ACHN (cell line): ENCODE measurements around the gene NFE2L1.

Experiments
- DNase-seq: peaks from one replicate; pipeline ENCODE4 v3.0.0-alpha.2; 2015
- in situ Hi-C: cut with HindIII; loops from 2 replicates; pipeline ENCODE4 v1.10.0; 2017; ENCODE audit warnings: low sequenced_read_pairs, low pct_ligation_motif_present, low pct_unique_long_range_greater_than_20kb

Gene NFE2L1

DNA sequence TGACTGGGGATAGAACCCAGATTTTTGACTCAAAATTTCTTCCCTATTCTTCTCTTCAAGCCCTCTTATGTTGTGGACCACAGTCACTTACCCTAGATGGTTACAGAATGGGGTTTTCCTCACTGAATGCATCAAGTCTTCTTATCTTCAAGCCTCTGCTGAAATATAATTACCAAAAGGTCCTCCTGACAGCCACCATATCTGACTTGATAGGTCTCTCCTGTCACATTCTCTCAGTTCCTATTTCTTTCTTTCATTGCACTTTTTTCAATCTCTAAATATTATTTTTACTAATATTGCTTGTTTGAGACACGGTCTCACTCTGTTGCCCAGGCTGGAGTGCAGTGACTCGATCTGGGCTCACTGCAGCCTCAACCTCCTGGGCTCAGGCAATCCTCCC, 9.5 kb upstream of the NFE2L1 start:
- DNase-seq = no peak
- in situ Hi-C loops = no loop called here

GRCh38 chr17:48043176-48043575, 5.0 kb upstream of the NFE2L1 start:
- DNase-seq = no peak
- in situ Hi-C loops = no loop called here

- no peak for DNase-seq
- in situ Hi-C loops = no loop called here
Measured at GRCh38 chr17:48044851-48045250, 3.3 kb upstream of the NFE2L1 start.

DNA sequence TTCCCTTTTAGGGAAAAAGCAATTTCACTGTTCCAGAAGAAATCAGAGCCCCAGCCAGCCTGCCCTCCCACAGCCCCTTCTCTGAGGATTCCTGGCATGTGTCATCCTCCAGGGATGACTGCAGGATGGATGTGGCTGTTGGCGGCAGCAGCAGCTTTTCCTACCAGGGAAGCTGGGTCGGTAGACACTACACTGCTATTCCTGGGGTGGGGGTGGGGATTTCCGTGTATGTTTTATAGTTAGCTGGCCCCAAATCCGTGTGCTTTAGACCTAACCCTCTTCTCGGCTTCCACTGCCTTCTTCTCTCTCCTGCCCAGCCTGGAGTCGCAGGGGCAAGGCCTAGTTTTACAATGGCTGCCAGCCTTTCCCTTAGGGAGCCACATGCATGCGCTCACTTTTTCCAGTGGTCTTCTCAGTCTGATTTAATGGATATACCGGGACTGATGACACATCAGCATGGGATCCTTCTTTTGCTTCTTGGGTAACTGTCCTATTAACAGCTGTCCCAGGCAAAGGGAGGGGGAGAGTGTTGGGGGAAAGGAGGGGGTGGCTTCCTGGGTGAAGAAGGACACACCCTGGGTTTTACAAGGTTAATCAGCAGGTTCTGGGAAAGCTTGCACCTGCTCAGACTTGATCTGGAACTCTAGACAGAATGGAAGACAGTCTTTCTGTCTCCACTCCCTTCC, 2.7 kb upstream of the NFE2L1 start:
- DNase-seq = no peak
- in situ Hi-C loops = no loop called here

- DNase-seq = no peak
- in situ Hi-C loops = no loop called here
Measured at GRCh38 chr17:48046296-48046695, 1.9 kb upstream of the NFE2L1 start.

DNA sequence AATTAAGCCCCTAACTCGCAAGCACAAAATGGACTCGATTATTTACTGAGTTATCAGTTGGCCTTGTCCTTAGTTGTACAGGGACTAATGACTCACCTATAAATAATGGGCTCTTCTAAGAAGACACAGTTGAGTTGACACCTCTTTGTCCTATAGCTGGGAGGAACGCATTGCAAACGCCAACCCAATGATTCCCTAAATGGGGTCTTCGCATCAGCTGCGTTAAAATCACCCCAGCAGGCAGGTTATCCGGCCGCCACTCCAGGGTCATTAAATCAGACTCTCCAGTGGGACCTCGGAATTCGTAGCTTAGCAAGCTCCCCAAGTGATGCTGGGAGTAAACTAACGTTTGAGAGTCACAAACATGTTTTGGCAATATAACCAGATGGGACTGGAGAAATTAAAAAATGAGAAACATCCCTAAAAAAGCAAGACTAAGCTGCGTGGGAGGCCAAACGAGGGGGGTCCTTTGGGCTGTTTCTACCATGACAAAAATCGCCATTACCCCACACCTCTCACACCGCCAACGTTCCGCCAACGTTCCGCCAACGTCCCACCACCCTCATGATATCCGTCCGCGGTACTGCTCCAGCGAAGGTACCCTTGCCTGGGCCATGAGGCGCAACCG, 932 bp upstream of the NFE2L1 start:
- in situ Hi-C loops = no loop called here
- DNase-seq = peak; percentile 41

DNA sequence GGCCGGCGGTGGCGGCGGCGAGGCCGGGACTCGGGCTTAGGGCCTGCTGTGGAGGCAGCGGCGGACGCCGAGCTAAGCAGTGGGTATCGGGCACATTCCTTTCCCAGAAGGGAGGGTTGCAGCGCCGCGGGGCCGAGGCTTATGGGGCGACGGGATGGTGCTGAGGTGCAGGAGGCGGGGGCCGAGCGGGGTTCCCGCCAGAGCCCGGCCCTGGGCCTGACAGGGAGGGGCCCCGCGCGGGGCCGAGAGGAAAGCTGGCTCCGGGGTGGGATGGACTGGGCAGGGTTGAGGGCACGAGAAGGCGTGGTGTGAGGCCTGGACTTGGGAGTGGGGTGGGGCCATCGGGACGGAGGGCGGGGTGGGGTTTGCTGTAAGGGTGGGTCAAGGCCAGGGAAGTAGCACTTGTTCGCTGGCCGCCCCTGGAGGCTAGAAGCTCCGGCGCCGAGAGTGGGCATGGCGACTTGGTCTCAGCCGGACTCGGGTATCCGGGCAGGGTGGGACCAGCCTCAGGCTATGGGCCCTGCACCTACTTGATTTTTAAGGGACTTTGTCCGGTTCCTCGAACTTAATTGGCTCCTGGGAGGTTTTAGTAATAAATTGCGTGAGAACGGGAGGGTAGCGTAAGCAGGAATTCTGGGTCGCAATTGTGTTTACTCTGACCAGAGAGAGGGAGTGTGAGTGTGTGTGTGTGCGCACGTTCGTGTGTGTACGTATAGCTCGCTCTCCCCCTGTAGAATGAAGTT, 396 bp downstream of the NFE2L1 start:
- in situ Hi-C loops = no loop called here

GRCh38 chr17:48051283-48051682, 3.1 kb downstream of the NFE2L1 start:
- in situ Hi-C loops = no loop called here
- DNase-seq = no peak

More for the DNA sequence above, 396 bp downstream of the NFE2L1 start:
- peak; percentile 96 for DNase-seq

DNA sequence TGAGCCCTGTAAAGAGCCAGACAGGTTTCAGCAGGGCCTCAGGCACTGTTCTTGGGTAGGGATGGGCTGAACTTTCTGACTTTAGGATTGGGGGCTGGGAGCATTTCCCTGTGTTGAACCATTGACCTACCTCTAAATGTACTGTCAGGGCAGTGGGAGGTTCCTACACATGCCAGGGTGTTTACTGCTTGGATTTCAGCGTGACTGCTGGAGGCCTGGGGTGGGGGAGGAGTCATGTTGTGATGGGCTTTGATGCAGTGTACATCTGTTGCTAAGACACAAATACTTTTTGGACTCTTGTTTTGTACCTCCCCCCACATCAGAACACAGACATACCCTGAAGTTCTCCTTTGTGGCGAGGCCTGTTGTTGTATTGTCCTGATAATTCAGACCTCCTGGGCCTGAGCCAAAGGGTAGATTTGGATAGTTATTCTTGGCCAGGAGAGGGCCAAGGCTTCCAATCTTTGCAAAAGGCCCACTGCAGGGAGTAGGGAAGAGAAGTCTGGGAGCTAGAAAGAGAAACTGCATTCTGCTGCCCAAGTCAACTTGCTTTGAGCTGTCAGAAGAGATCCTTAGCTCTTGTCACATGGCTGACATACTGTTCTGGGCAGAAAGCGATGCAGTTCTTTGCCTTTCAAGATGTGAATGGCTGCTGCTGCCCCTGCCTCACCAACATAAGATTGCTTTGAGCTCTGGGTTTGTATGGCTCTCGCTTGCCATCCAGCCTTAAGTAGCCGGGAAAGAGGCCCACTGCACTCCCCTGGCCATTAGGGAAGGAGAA, 3.7 kb downstream of the NFE2L1 start:
- DNase-seq = no peak
- in situ Hi-C loops = no loop called here

- no peak for DNase-seq
- in situ Hi-C loops = no loop called here
Measured at GRCh38 chr17:48052956-48053757, 5.0 kb downstream of the NFE2L1 start.

DNA sequence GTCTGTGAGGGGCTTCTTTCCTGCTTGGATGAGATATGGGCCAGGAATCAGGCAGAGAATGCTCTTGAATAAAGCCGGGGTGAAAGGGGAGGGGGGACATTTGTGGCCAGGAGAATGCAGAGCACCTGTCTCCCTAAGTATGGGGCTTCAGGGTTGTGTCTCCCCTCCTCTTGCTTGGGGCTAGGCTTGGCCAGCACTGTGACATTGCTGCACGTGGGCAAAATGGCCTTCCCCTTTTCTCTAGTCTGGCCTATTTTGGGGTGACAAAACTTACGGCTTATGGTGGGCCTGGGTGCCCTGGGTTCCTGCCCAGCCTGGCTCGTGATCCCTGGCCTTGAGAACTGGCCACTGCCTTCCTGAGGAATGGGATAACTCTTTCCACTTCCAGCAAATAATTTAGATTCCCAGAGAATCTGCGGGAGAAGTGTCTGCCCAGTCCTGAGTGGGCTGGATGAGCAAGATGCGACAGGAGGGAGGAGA, 5.6 kb downstream of the NFE2L1 start:
- in situ Hi-C loops = no loop called here
- no peak for DNase-seq

DNA sequence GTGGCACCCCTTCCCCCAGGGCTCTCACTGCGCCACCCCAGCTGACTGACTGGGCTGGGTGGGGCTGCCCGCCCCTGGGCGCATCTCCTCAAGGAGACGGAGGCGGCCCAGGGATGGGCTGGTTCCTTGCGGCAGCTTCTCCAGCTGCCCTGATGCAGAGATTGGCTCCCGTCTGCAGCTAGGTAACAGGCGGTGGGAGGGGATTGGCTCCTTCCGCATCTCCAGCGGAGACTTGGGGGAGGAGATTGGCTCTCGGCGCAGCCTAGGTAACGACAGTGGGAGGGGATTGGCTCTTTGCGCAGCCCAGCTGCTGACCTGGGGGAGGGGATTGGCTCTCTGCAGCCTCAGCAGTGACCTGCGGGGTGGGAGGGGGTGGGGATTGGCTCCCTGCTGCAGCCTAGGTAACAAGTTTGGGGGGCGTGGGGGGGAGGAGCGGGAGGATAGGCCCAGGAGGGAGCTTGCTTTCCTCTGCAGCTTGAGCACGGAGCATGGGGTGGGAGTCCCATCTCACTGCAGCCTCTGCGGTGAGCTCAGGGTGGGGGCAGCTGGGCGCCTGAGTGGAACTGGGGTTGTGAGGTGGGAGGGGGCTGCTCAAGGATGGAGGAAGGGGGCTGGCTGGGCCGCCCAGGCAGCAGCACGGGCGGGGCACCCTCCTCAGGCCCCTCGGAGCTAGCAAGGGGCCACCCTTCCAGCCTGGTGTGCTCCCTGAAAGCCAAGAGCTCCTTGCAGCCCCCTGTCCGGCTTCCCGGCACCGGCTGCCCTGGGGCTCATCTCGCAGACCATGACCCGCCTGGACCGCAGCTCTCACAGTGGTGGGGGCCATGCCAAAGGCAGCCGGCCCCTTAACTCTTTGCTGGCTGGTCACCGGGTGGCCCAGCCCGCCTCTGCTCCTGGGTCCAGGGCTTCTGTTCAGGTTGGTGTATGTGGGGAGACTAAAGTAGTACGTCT, 6.4 kb downstream of the NFE2L1 start:
- in situ Hi-C loops = no loop called here
- DNase-seq = peak; percentile 64

DNA sequence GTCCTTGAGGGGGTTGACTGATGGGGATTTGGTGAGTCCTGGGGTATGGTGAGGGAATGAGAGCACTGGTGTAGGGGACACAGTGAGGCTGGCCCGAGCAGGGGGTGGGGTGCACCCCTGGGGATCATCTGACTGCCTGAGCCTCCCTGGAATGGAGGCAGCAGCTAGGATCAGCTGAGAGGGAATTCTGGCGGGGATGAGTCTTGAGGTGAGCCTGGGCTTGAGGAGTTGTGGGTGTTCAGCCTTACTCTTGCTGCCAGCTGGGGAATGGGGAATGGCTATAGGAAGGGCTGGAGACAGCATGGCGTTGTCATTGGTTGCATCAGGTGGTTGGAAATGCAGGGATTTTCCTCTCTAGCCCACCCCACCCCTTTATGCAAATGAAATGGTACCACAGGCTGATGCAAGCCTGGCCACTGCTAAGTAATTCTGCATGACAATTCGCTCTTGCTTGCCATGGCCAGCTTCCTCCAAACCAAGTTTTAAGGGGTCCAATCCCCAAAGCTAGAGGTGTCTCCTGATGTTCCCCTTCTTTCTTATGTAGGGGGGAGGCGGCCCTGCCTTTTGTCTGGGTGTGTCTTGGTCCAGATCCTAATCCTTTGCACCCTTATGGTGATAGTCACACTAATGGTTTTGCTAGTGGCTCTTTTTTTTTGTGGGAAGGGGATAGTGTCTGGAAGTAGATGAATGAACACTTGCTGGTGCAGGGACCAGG, 7.5 kb downstream of the NFE2L1 start:
- DNase-seq = peak; percentile 77
- in situ Hi-C loops = no loop called here

DNA sequence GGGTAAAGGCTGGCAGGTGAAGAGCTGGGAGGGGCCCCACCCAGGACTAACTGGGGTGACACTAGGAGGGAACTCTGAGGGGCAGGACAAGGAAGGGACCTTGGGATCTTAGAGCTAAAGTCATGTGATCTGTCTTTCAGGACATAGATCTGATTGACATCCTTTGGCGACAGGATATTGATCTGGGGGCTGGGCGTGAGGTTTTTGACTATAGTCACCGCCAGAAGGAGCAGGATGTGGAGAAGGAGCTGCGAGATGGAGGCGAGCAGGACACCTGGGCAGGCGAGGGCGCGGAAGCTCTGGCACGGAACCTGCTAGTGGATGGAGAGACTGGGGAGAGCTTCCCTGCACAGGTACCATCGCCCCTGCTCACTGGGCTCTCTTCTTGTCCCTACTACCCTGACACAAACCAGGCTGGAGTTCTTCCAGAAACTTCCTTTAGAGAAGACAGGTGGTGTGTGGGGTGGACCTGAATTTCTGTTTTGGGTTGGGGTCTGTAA, 8.1 kb downstream of the NFE2L1 start:
- in situ Hi-C loops = no loop called here
- DNase-seq = no peak

DNA sequence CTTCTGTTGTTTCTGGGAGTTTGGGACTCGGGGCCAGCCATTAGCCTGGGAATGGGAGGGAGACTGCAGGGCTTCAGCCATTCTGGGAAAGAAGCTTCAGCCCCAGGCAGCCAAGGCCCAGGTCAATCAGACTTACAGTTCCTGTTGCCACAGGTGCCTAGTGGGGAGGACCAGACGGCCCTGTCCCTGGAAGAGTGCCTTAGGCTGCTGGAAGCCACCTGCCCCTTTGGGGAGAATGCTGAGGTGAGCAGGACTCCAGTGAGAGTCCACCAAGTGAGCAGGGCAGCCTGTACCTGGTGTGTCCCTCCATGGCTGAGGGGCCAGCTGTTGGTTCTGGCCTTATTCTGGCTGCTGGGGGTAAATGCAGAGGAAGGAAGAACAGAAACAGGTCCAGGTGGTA, 8.7 kb downstream of the NFE2L1 start:
- in situ Hi-C loops = no loop called here
- no peak for DNase-seq

DNA sequence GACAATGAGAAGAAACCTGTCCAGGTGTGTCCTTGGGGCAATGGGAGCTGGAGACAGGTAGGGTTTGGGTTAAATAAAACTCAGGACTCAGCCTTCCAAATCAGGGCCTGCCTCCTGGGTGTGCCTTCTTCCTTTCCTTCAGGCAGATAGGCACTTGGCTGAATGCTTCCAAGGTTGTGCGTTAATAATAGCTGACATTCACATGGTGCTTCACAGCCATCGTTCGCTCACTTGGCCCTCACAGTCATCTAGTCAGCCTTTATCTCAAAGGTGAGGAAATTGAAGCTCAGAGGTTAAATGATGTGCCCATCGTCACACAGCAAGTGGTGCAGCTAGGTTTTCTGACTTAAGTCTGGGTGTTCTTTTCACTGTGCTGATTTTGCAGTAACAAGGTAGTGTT, 9.5 kb downstream of the NFE2L1 start:
- in situ Hi-C loops = no loop called here
- no peak for DNase-seq
